OCI-LY7 (cell line): ENCODE data around the gene KIF14. TPM values are rescaled to one million over a fixed set of nuclear protein-coding genes. Genes with fewer than 3 reads are reported as not detected.

Experiments used
- BruUV-seq: library from RNA; stranded (reverse); fragments of 400-500 nt; replicated peaks from 2 replicates; lab custom pipeline; 2021; lab: Mats Ljungman, UMichigan
- CTCF ChIA-PET: fragments of 300-600 bp; sonication (Branson Sonifier 250); formaldehyde crosslinking; loops from one replicate; lab custom pipeline; 2022; ENCODE audit warnings: antibody characterized with exemption; ENCODE audit not compliant: unreplicated experiment; lab: Charles Lee
- POLR2A ChIA-PET: fragments of 300-600 bp; sonication (Branson Sonifier 250); formaldehyde crosslinking; loops from one replicate; lab custom pipeline; 2022; ENCODE audit warnings: antibody characterized with exemption; lab: Charles Lee
- DNase-seq: peaks from one replicate; pipeline ENCODE4 v3.0.0-alpha.2; 2015; ENCODE audit warnings: low spot score
- H2AFZ ChIP-seq: fragments of 200-600 bp; sonication (generic), shearing (Covaris generic); 2 replicates; pipeline ENCODE4 v1.6.1; 2014; ENCODE audit warnings: mild to moderate bottlenecking, antibody characterized with exemption, low read length, moderate library complexity
- H3K27ac ChIP-seq: fragments of 200-600 bp; sonication (generic); 2 replicates; pipeline ENCODE4 v1.5.1; 2014; ENCODE audit warnings: mixed run types, low read depth, mild to moderate bottlenecking, moderate library complexity, low read length, inconsistent platforms; ENCODE audit not compliant: poor library complexity, severe bottlenecking
- H3K36me3 ChIP-seq: fragments of 200-600 bp; sonication (generic); 2 replicates; pipeline ENCODE4 v1.6.1; 2014; ENCODE audit warnings: mild to moderate bottlenecking, antibody characterized with exemption, low read length, moderate library complexity, mixed read lengths; ENCODE audit not compliant: insufficient read depth
- H3K4me1 ChIP-seq: fragments of 200-600 bp; sonication (generic); 2 replicates; pipeline ENCODE4 v1.5.1; 2014; ENCODE audit warnings: mild to moderate bottlenecking, low read length; ENCODE audit not compliant: insufficient read depth, poor library complexity, severe bottlenecking
- H3K4me2 ChIP-seq: fragments of 200-600 bp; sonication (generic); 2 replicates; pipeline ENCODE4 v1.6.1; 2014; ENCODE audit warnings: mild to moderate bottlenecking, low read length
- H3K4me3 ChIP-seq: fragments of 200-600 bp; sonication (generic); 2 replicates; pipeline ENCODE4 v1.5.1; 2014; ENCODE audit warnings: mild to moderate bottlenecking, low read depth, low read length; ENCODE audit not compliant: poor library complexity, severe bottlenecking
- H3K79me2 ChIP-seq: fragments of 200-600 bp; sonication (generic); 2 replicates; pipeline ENCODE4 v1.6.1; 2016; ENCODE audit warnings: low read depth, mild to moderate bottlenecking, low read length, moderate library complexity, mixed read lengths; ENCODE audit not compliant: insufficient read depth
- H3K9me2 ChIP-seq: fragments of 200-600 bp; sonication (generic); 2 replicates; pipeline ENCODE4 v1.6.1; 2016; ENCODE audit warnings: mild to moderate bottlenecking, low read length, mixed read lengths; ENCODE audit not compliant: insufficient read depth
- H3K9me3 ChIP-seq: fragments of 200-600 bp; sonication (generic); 2 replicates; pipeline ENCODE4 v1.6.1; 2014; ENCODE audit warnings: mild to moderate bottlenecking, mixed run types, low read length, mixed read lengths
- H4K20me1 ChIP-seq: fragments of 200-600 bp; sonication (generic); 2 replicates; pipeline ENCODE4 v1.6.1; 2014; ENCODE audit warnings: mild to moderate bottlenecking, antibody characterized with exemption, low read length, moderate library complexity, mixed read lengths; ENCODE audit not compliant: insufficient read depth
- EZH2phosphoT487 ChIP-seq: fragments of 200-600 bp; sonication (generic); IDR thresholded peaks from 2 replicates; pipeline ENCODE4 v1.6.1; 2018; ENCODE audit warnings: low read depth, borderline replicate concordance, mild to moderate bottlenecking, mixed run types, antibody characterized with exemption, low read length, moderate library complexity, mixed read lengths
- intact Hi-C: fragments of 100-400 bp; cut with micrococcal nuclease; formaldehyde crosslinking; loops from one replicate; pipeline ENCODE4 v1.10.0; 2022; ENCODE audit not compliant: unreplicated experiment
- total RNA-seq, 2 experiments: library from RNA; depleted of rRNA in 1 of 2; stranded (reverse); fragments of >200 nt in 1 of 2; shearing (Covaris generic) in 1 of 2; gene quantifications; 2 replicates each; pipeline ENCODE4 v1.2.3, GENCODE V29; 2014 to 2022
- TF ChIP-seq, protein P1 (sequence below): fragments of 200-600 bp; sonication (generic); conservative IDR thresholded peaks from 2 replicates; pipeline ENCODE4 v1.5.1; 2014; ENCODE audit warnings: mild to moderate bottlenecking, antibody characterized with exemption, low read length, moderate library complexity, mixed read lengths

KIF14 gene
- total RNA-seq, 2 experiments from 2014 or later: 15.0 to 20.1 TPM

- Histone ChIP-seq H3K9me3 (no peaks in the 10 kb centered on the region), H3K4me2 (no peak overlapping the region), H3K4me3 (no peak overlapping the region), H3K36me3 (no peaks in the 10 kb centered on the region), H3K9me2 (no peaks in the 10 kb centered on the region), H3K27ac (no peak overlapping the region), H3K79me2 (no peaks in the 10 kb centered on the region), H4K20me1 (no peaks in the 10 kb centered on the region), H3K4me1 (peaks cover 17% of the 10 kb centered on the region), H2AFZ (0 out of 2 replicates have a peak overlapping the region, but pooled peaks have one; percentile 14)
- CTCF ChIA-PET: no interaction called here
- TF ChIP-seq, protein P1, sequence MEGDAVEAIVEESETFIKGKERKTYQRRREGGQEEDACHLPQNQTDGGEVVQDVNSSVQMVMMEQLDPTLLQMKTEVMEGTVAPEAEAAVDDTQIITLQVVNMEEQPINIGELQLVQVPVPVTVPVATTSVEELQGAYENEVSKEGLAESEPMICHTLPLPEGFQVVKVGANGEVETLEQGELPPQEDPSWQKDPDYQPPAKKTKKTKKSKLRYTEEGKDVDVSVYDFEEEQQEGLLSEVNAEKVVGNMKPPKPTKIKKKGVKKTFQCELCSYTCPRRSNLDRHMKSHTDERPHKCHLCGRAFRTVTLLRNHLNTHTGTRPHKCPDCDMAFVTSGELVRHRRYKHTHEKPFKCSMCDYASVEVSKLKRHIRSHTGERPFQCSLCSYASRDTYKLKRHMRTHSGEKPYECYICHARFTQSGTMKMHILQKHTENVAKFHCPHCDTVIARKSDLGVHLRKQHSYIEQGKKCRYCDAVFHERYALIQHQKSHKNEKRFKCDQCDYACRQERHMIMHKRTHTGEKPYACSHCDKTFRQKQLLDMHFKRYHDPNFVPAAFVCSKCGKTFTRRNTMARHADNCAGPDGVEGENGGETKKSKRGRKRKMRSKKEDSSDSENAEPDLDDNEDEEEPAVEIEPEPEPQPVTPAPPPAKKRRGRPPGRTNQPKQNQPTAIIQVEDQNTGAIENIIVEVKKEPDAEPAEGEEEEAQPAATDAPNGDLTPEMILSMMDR: no peak
- no peak for TF ChIP-seq EZH2phosphoT487
- DNase-seq: peak; percentile 51
- intact Hi-C loops: no loop called here
- BruUV-seq: no TSS peak
- POLR2A ChIA-PET: interaction anchor here (0.7 kb wide), 1 partner anchor 326 kb away, joined by 6 read pairs; no protein-coding TSS in a partner anchor
Measured at GRCh38 chr1:200530623-200531261, 89.8 kb downstream of the KIF14 start.

DNA sequence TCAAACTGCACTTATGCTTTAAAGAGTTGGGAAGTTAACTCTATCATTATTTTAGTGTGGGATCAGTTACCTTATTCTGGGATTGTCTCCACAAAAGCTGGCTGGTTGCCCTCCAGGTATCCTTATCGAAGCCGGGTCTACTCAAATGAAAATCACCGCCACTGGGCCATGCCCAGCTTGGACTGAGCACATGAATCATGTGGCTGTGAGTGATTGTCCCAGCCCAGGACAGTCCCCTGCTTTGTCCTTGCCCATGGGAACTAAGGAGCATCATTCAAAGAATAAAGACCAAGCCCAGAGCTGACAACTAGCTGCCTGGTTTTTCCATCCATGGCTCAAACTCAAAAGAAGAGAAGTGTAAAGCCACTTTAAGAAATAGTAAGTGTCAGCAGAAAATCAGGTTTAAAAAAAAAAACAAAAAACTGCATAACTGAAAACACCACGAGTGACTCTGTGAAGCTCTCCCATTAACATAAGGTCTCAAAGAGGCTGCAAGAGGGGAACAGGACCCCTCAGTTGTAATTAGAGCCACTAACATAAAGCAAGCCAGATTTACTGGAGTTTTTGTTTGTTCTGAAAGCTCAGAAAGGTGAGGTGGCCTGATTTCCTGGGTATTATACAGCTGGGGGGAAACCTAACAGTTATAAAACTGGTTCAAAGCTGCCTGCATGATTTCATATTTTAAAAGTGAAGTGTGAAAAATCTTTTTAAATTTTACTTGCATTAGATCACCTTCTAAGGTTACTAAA is 91.5 kb downstream of the KIF14 start:
- TF ChIP-seq, protein P1: no peak
- TF ChIP-seq EZH2phosphoT487: no peak
- no peak overlapping the region for H2AFZ ChIP-seq
- intact Hi-C loops: no loop called here
- H3K4me3 ChIP-seq: no peak overlapping the region
- no peak overlapping the region for H3K27ac ChIP-seq
- ChIA-PET CTCF (no interaction called here), POLR2A (interaction anchor here (0.7 kb wide), 1 partner anchor 444 kb away, joined by 3 read pairs; no protein-coding TSS in a partner anchor)
- BruUV-seq: no TSS peak
- H3K4me1 ChIP-seq: peaks cover 17% of the 10 kb centered on the region
- no peaks in the 10 kb centered on the region for H4K20me1 ChIP-seq
- no peak for DNase-seq
- no peaks in the 10 kb centered on the region for H3K36me3 ChIP-seq
- H3K4me2 ChIP-seq: no peak overlapping the region
- no peaks in the 10 kb centered on the region for H3K79me2 ChIP-seq
- no peaks in the 10 kb centered on the region for H3K9me2 ChIP-seq
- no peaks in the 10 kb centered on the region for H3K9me3 ChIP-seq

DNA sequence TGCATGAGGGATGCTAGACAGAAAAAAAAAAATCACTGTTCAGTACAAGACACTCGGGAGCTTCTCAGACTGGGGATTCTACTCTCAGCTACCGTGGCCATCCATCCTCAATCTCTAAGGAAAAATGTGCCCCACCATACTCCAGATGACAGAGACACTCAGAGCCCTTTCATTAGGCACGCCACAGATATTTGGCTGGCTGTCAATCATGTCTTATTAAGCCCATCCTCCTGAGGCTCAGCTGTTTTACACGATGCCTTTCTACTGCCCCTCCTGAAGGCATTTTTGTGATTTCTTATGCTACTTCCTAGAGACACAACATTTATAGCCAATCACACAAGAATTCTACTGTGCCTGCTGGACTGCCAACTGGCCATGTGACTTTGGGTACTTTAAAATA is 92.9 kb downstream of the KIF14 start:
- intact Hi-C loops: no loop called here
- TF ChIP-seq EZH2phosphoT487: no peak
- TF ChIP-seq, protein P1: no peak
- Histone ChIP-seq H4K20me1 (no peaks in the 10 kb centered on the region), H3K4me1 (peaks cover 17% of the 10 kb centered on the region), H3K27ac (no peak overlapping the region), H2AFZ (no peak overlapping the region; the same call in 1 of the 2 replicates), H3K9me3 (no peaks in the 10 kb centered on the region), H3K36me3 (no peaks in the 10 kb centered on the region), H3K4me3 (no peak overlapping the region), H3K79me2 (no peaks in the 10 kb centered on the region), H3K9me2 (no peaks in the 10 kb centered on the region), H3K4me2 (no peak overlapping the region)
- ChIA-PET POLR2A (no interaction called here), CTCF (no interaction called here)
- BruUV-seq: no TSS peak
- DNase-seq: no peak
